HepG2 (cell line): ENCODE measurements around the gene KIAA1958. TPM values are rescaled to one million over a fixed set of nuclear protein-coding genes. Genes with fewer than 3 reads are reported as not detected.

Experiments used
- CBX1 ChIP-seq: IDR thresholded peaks from one replicate; pipeline ENCODE4 v1.6.1; 2016; ENCODE audit warnings: antibody characterized with exemption, low read depth
- EZH2 ChIP-seq: conservative IDR thresholded peaks from 2 replicates; pipeline ENCODE4 v1.6.1; 2012; ENCODE audit warnings: mild to moderate bottlenecking, low read depth, low read length, moderate library complexity
- HNF4A ChIP-seq: sonication (generic); formaldehyde crosslinking; IDR thresholded peaks from 2 replicates; pipeline ENCODE4 v1.4.0; 2020; ENCODE audit warnings: missing genetic modification reagents
- HNRNPLL ChIP-seq: fragments of 200-400 bp; formaldehyde crosslinking; IDR thresholded peaks from 2 replicates; pipeline ENCODE4 v1.6.1; 2017; ENCODE audit warnings: mild to moderate bottlenecking, low read depth, low read length; ENCODE audit not compliant: poor library complexity, severe bottlenecking
- HOXA7 ChIP-seq: sonication (generic); formaldehyde crosslinking; IDR thresholded peaks from 2 replicates; pipeline ENCODE4 v1.8.1; 2022; ENCODE audit warnings: mild to moderate bottlenecking, missing genetic modification reagents, moderate library complexity
- ISX ChIP-seq: sonication (generic); formaldehyde crosslinking; conservative IDR thresholded peaks from 2 replicates; pipeline ENCODE4 v1.5.0; 2020; ENCODE audit warnings: missing genetic modification reagents
- KAT8 ChIP-seq: IDR thresholded peaks from 2 replicates; pipeline ENCODE4 v1.6.1; 2016; ENCODE audit warnings: missing genetic modification reagents, missing compliant biosample characterization
- NAIF1 ChIP-seq: sonication (generic); formaldehyde crosslinking; IDR thresholded peaks from 2 replicates; pipeline ENCODE4 v1.5.0; 2020; ENCODE audit warnings: mild to moderate bottlenecking, missing genetic modification reagents, borderline replicate concordance
- ZBTB20 ChIP-seq: sonication (generic); formaldehyde crosslinking; IDR thresholded peaks from 2 replicates; pipeline ENCODE4 v1.8.1; 2023; ENCODE audit warnings: missing genetic modification reagents, low read depth, mild to moderate bottlenecking, borderline replicate concordance
- ZNF296 ChIP-seq: sonication (generic); formaldehyde crosslinking; conservative IDR thresholded peaks from 2 replicates; pipeline ENCODE4 v1.5.0; 2020; ENCODE audit warnings: mild to moderate bottlenecking, missing genetic modification reagents
- ZNF33B ChIP-seq: sonication (generic); formaldehyde crosslinking; IDR thresholded peaks from 2 replicates; pipeline ENCODE4 v1.5.1; 2020; ENCODE audit warnings: mild to moderate bottlenecking, missing genetic modification reagents
- ZNF510 ChIP-seq: sonication (generic); formaldehyde crosslinking; IDR thresholded peaks from 2 replicates; pipeline ENCODE4 v1.4.0; 2020; ENCODE audit warnings: low read depth, mild to moderate bottlenecking, missing genetic modification reagents
- ZNF556 ChIP-seq: sonication (generic); formaldehyde crosslinking; IDR thresholded peaks from 2 replicates; pipeline ENCODE4 v1.4.0; 2020; ENCODE audit warnings: mild to moderate bottlenecking, missing genetic modification reagents, borderline replicate concordance
- ZNF747 ChIP-seq: sonication (generic); formaldehyde crosslinking; IDR thresholded peaks from 2 replicates; pipeline ENCODE4 v1.8.1; 2023; ENCODE audit warnings: missing genetic modification reagents, mild to moderate bottlenecking, borderline replicate concordance
- ZNF777 ChIP-seq: sonication (generic); formaldehyde crosslinking; IDR thresholded peaks from 2 replicates; pipeline ENCODE4 v1.4.0; 2020; ENCODE audit warnings: missing genetic modification reagents
- polyA plus RNA-seq, 8 experiments: library from polyadenylated mRNA; depleted of rRNA in 3 of 8; stranded (reverse) in 7 of 8; unstranded in 1 of 8; fragments of >200 nt; fragmentation: Illumina TruSeq in 4 of 8; extraction: Trizol in 4 of 8; gene quantifications; 2 replicates each; pipeline versions ENCODE4 v1.2.1 to v1.2.3, GENCODE V29; 2011 to 2016; ENCODE audit warnings: low read depth in 4 of 8, missing spikeins in 1 of 8, mixed read lengths in 1 of 8; ENCODE audit not compliant: insufficient read depth in 1 of 8
- total RNA-seq, 5 experiments: library from RNA; depleted of rRNA; stranded (reverse); fragments of >200 nt; fragmentation: Illumina TruSeq; extraction: Trizol; gene quantifications; 2 replicates each; pipeline ENCODE4 v1.2.3, GENCODE V29; 2016; ENCODE audit warnings: low read depth in 1 of 5
- TF ChIP-seq, protein P1 (sequence below): sonication (generic); formaldehyde crosslinking; IDR thresholded peaks from 2 replicates; pipeline ENCODE4 v1.8.1; 2022; ENCODE audit warnings: mild to moderate bottlenecking, missing genetic modification reagents
- TF ChIP-seq, protein P2 (sequence below): sonication (generic); formaldehyde crosslinking; IDR thresholded peaks from 2 replicates; pipeline ENCODE4 v1.4.0; 2020; ENCODE audit warnings: missing genetic modification reagents
- TF ChIP-seq, protein P3 (sequence below), 2 experiments: fragments of 450-650 bp in 1 of 2; sonication (generic) in 1 of 2; formaldehyde crosslinking; IDR thresholded peaks; 2 replicates each; pipeline versions ENCODE4 v1.5.0 to v1.8.0; 2020 to 2022; ENCODE audit warnings: mild to moderate bottlenecking in 1 of 2, missing genetic modification reagents in 1 of 2
- TF ChIP-seq, protein P4 (sequence below): sonication (generic); formaldehyde crosslinking; IDR thresholded peaks from 2 replicates; pipeline ENCODE4 v1.5.1; 2020; ENCODE audit warnings: mild to moderate bottlenecking, missing genetic modification reagents, borderline replicate concordance

Gene KIAA1958
- total and polyA plus RNA-seq, 2 of the 13 experiments (the other 11 are each of a cell fraction or from before 2014, with no cell fraction given) = 8.5 to 10.3 TPM

DNA sequence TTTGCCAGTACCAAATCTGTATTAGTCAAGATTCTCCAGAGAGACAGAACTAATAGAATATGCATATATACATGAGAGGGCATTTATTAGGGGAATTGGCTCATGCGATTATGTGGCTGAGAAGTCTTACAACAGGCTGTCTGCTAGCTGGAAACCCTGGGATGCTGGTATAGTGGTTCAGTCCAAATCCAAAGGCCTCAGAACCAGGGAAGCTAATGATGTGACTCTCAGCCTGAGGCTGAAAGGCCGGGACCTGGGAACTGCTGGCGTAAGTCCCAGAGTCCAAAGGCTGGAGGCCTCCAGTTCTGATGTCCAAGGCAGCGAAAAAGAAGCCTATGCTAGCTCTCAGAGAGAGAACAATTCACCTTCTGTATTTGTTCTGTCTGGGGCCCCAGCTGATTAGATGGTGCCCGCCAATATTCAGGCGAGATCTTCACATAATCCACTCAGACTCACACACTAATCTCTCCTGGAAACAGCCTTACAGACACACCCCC lies 84.1 kb downstream of the KIAA1958 start (continued):
- TF ChIP-seq, protein P1, sequence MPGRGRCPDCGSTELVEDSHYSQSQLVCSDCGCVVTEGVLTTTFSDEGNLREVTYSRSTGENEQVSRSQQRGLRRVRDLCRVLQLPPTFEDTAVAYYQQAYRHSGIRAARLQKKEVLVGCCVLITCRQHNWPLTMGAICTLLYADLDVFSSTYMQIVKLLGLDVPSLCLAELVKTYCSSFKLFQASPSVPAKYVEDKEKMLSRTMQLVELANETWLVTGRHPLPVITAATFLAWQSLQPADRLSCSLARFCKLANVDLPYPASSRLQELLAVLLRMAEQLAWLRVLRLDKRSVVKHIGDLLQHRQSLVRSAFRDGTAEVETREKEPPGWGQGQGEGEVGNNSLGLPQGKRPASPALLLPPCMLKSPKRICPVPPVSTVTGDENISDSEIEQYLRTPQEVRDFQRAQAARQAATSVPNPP (CRISPR knock-in tag) = no peak
- TF ChIP-seq, protein P2, sequence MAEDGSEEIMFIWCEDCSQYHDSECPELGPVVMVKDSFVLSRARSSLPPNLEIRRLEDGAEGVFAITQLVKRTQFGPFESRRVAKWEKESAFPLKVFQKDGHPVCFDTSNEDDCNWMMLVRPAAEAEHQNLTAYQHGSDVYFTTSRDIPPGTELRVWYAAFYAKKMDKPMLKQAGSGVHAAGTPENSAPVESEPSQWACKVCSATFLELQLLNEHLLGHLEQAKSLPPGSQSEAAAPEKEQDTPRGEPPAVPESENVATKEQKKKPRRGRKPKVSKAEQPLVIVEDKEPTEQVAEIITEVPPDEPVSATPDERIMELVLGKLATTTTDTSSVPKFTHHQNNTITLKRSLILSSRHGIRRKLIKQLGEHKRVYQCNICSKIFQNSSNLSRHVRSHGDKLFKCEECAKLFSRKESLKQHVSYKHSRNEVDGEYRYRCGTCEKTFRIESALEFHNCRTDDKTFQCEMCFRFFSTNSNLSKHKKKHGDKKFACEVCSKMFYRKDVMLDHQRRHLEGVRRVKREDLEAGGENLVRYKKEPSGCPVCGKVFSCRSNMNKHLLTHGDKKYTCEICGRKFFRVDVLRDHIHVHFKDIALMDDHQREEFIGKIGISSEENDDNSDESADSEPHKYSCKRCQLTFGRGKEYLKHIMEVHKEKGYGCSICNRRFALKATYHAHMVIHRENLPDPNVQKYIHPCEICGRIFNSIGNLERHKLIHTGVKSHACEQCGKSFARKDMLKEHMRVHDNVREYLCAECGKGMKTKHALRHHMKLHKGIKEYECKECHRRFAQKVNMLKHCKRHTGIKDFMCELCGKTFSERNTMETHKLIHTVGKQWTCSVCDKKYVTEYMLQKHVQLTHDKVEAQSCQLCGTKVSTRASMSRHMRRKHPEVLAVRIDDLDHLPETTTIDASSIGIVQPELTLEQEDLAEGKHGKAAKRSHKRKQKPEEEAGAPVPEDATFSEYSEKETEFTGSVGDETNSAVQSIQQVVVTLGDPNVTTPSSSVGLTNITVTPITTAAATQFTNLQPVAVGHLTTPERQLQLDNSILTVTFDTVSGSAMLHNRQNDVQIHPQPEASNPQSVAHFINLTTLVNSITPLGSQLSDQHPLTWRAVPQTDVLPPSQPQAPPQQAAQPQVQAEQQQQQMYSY (CRISPR knock-in tag) = no peak
- TF ChIP-seq ZNF33B (CRISPR knock-in tag) (no peak), HOXA7 (CRISPR knock-in tag) (no peak), ZNF296 (CRISPR knock-in tag) (no peak), ZNF777 (CRISPR knock-in tag) (no peak), CBX1 (no peak), HNF4A (CRISPR knock-in tag) (peak; percentile 94), ZNF747 (CRISPR knock-in tag) (no peak), ZNF510 (CRISPR knock-in tag) (no peak), KAT8 (CRISPR knock-in tag) (0 out of 2 replicates have a peak, but pooled peaks have one; percentile 16), NAIF1 (CRISPR knock-in tag) (no peak), ZNF556 (CRISPR knock-in tag) (no peak), EZH2 (no peak), ISX (CRISPR knock-in tag) (no peak), ZBTB20 (CRISPR knock-in tag) (no peak), HNRNPLL (no peak)
- TF ChIP-seq, protein P3, sequence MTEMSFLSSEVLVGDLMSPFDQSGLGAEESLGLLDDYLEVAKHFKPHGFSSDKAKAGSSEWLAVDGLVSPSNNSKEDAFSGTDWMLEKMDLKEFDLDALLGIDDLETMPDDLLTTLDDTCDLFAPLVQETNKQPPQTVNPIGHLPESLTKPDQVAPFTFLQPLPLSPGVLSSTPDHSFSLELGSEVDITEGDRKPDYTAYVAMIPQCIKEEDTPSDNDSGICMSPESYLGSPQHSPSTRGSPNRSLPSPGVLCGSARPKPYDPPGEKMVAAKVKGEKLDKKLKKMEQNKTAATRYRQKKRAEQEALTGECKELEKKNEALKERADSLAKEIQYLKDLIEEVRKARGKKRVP (CRISPR knock-in tag; IDR thresholded peaks at IDR 0.05) = no peak
- TF ChIP-seq, protein P4, sequence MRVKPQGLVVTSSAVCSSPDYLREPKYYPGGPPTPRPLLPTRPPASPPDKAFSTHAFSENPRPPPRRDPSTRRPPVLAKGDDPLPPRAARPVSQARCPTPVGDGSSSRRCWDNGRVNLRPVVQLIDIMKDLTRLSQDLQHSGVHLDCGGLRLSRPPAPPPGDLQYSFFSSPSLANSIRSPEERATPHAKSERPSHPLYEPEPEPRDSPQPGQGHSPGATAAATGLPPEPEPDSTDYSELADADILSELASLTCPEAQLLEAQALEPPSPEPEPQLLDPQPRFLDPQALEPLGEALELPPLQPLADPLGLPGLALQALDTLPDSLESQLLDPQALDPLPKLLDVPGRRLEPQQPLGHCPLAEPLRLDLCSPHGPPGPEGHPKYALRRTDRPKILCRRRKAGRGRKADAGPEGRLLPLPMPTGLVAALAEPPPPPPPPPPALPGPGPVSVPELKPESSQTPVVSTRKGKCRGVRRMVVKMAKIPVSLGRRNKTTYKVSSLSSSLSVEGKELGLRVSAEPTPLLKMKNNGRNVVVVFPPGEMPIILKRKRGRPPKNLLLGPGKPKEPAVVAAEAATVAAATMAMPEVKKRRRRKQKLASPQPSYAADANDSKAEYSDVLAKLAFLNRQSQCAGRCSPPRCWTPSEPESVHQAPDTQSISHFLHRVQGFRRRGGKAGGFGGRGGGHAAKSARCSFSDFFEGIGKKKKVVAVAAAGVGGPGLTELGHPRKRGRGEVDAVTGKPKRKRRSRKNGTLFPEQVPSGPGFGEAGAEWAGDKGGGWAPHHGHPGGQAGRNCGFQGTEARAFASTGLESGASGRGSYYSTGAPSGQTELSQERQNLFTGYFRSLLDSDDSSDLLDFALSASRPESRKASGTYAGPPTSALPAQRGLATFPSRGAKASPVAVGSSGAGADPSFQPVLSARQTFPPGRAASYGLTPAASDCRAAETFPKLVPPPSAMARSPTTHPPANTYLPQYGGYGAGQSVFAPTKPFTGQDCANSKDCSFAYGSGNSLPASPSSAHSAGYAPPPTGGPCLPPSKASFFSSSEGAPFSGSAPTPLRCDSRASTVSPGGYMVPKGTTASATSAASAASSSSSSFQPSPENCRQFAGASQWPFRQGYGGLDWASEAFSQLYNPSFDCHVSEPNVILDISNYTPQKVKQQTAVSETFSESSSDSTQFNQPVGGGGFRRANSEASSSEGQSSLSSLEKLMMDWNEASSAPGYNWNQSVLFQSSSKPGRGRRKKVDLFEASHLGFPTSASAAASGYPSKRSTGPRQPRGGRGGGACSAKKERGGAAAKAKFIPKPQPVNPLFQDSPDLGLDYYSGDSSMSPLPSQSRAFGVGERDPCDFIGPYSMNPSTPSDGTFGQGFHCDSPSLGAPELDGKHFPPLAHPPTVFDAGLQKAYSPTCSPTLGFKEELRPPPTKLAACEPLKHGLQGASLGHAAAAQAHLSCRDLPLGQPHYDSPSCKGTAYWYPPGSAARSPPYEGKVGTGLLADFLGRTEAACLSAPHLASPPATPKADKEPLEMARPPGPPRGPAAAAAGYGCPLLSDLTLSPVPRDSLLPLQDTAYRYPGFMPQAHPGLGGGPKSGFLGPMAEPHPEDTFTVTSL = no peak; the same call in 1 of the 2 replicates
